ENCODE measurements around the gene INA. TPM values are rescaled to one million over a fixed set of nuclear protein-coding genes. Genes with fewer than 3 reads are reported as not detected.

The INA gene
- total RNA-seq, 1 experiment from 2014 or later, result not detected

- TF ChIP-seq, protein P1, sequence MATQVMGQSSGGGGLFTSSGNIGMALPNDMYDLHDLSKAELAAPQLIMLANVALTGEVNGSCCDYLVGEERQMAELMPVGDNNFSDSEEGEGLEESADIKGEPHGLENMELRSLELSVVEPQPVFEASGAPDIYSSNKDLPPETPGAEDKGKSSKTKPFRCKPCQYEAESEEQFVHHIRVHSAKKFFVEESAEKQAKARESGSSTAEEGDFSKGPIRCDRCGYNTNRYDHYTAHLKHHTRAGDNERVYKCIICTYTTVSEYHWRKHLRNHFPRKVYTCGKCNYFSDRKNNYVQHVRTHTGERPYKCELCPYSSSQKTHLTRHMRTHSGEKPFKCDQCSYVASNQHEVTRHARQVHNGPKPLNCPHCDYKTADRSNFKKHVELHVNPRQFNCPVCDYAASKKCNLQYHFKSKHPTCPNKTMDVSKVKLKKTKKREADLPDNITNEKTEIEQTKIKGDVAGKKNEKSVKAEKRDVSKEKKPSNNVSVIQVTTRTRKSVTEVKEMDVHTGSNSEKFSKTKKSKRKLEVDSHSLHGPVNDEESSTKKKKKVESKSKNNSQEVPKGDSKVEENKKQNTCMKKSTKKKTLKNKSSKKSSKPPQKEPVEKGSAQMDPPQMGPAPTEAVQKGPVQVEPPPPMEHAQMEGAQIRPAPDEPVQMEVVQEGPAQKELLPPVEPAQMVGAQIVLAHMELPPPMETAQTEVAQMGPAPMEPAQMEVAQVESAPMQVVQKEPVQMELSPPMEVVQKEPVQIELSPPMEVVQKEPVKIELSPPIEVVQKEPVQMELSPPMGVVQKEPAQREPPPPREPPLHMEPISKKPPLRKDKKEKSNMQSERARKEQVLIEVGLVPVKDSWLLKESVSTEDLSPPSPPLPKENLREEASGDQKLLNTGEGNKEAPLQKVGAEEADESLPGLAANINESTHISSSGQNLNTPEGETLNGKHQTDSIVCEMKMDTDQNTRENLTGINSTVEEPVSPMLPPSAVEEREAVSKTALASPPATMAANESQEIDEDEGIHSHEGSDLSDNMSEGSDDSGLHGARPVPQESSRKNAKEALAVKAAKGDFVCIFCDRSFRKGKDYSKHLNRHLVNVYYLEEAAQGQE (IDR thresholded peaks at IDR 0.05; ENCODE audit: low read depth), result no peak
These were observed 3.9 kb upstream of the INA start (continued) for GRCh38 chr10:103273041-103273441.

- no peak overlapping the region for H3K4me3 ChIP-seq (replicated peaks in 1 of 2; ENCODE audit: low read depth in 1 of 2, low read length in 2 of 2)
- H3K36me3 ChIP-seq (ENCODE audit: control insufficient read depth in 1 of 2, insufficient read depth in 2 of 2, low read length in 2 of 2), result no peaks in the 10 kb centered on the region
- H3K4me2 ChIP-seq (ENCODE audit: low read length), result no peak overlapping the region
- ChIA-PET POLR2A (no interaction called here), RAD21 (ENCODE audit: low non-redundant PET in 1 of 2, low total read pairs in 2 of 2, uncharacterized antibody in 2 of 2, unreplicated experiment in 2 of 2) (no interaction called here), CTCF (no interaction called here)
- no peak overlapping the region for H3K9ac ChIP-seq (ENCODE audit: low read length)
- H2AFZ ChIP-seq (ENCODE audit: low read depth, low read length, poor library complexity, severe bottlenecking), result no peak overlapping the region
- H3K9me3 ChIP-seq (ENCODE audit: control insufficient read depth in 1 of 2, insufficient read depth in 1 of 2, low read depth in 1 of 2, low read length in 2 of 2), result no peaks in the 10 kb centered on the region
- H4K20me1 ChIP-seq (ENCODE audit: insufficient read depth), result no peaks in the 10 kb centered on the region
- H3K27me3 ChIP-seq (ENCODE audit: insufficient read depth, low read length), result peaks cover 24% of the 10 kb centered on the region
- BruUV-seq (replicated peaks), result no TSS peak
- DNase-seq (ENCODE audit: low read depth, low spot score) (no peak), ATAC-seq (no peak)
- peaks cover 12 to 23% of the 10 kb centered on the region in 2 experiments for H3K4me1 ChIP-seq (ENCODE audit: control insufficient read depth in 1 of 2, insufficient read depth in 2 of 2, low read length in 2 of 2)
- H3K27ac ChIP-seq (ENCODE audit: low read depth, low read length), result no peak overlapping the region
- H3K79me2 ChIP-seq (ENCODE audit: insufficient read depth, low read length), result no peaks in the 10 kb centered on the region
- no peak for TF ChIP-seq CEBPB (IDR thresholded peaks at IDR 0.05; ENCODE audit: low read depth)
- no peak for TF ChIP-seq ZFX (IDR thresholded peaks at IDR 0.05)
- no peak for TF ChIP-seq JUND (IDR thresholded peaks at IDR 0.05)
- TF ChIP-seq, protein P1 (IDR thresholded peaks at IDR 0.05; ENCODE audit: low read depth), result no peak
- no peak for TF ChIP-seq RAD21 (IDR thresholded peaks at IDR 0.05; ENCODE audit: low read depth)
- no peak for TF ChIP-seq SP1 (IDR thresholded peaks at IDR 0.05; ENCODE audit: low read depth)
- no peak for TF ChIP-seq FOSL1 (IDR thresholded peaks at IDR 0.05; ENCODE audit: low read depth)
- TF ChIP-seq ZNF274 (IDR thresholded peaks at IDR 0.05; ENCODE audit: low read depth, low read length), result no peak
- H3K9me2 ChIP-seq (ENCODE audit: insufficient read depth), result no peaks in the 10 kb centered on the region
- intact Hi-C loops (cut with micrococcal nuclease), result no loop called here
These were observed 565 bp upstream of the INA start for GRCh38 chr10:103276251-103276895.

All from HCT116 (cell line).